ENCODE results near the gene ASIC2. TPM values are rescaled to one million over a fixed set of nuclear protein-coding genes. Genes with fewer than 3 reads are reported as not detected.
A peak's percentile ranks its signal among the peaks of the same experiment; 100 is the strongest.

ASIC2 gene
- total RNA-seq, 1 donor from 2014 or later: 0.36 TPM

DNA sequence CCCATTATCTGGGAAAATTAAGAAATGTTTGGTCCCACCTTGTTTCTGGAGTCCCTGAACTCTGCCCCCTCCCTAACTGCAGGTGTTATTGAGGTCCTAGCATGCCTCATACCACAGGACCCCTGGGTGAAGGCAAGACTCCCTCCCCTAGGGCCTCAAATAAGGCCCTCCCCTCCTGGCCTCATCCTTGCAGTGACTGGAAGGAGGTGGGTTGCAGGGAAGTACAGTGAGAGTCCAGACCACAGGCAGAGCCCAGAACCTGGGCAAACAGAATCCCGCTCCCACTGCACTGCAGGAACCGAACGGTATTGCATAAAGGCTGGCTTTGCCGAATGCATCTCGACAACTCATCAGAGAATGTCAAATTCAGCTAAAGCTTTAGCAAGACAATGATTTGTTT is 126.6 kb downstream of the ASIC2 start:
- Histone ChIP-seq H3K4me2 (ENCODE audit: low read length) (no peak overlapping the region), H3K27ac (ENCODE audit: low read depth, low read length) (no peak overlapping the region), H3K36me3 (ENCODE audit: insufficient read depth, low read length) (no peaks in the 10 kb centered on the region), H3K9me3 (ENCODE audit: insufficient read depth, low read depth, low read length) (no peaks in the 10 kb centered on the region), H3K4me1 (ENCODE audit: insufficient read depth, low read length) (peaks cover 10% of the 10 kb centered on the region), H3K27me3 (ENCODE audit: insufficient read depth, low read length) (no peaks in the 10 kb centered on the region), H3K4me3 (ENCODE audit: insufficient read depth, low read depth, low read length) (no peak overlapping the region), H3K79me2 (ENCODE audit: insufficient read depth, low read length) (no peaks in the 10 kb centered on the region), H4K20me1 (ENCODE audit: insufficient read depth, low read length) (no peaks in the 10 kb centered on the region), H3K9ac (ENCODE audit: low read length) (no peak overlapping the region), H2AFZ (ENCODE audit: low read depth, low read length) (no peak overlapping the region)
- Mint-ChIP-seq H3K27me3 (ENCODE audit: low read depth, unreplicated experiment) (peaks cover 61% of the 10 kb centered on the region), H3K36me3 (ENCODE audit: low read depth, unreplicated experiment) (no peaks in the 10 kb centered on the region), H3K27ac (ENCODE audit: unreplicated experiment) (no peak overlapping the region), H3K4me3 (ENCODE audit: unreplicated experiment) (no peak overlapping the region), H3K9me3 (ENCODE audit: unreplicated experiment) (no peaks in the 10 kb centered on the region), H3K4me1 (ENCODE audit: low read depth, unreplicated experiment) (peaks cover 6% of the 10 kb centered on the region)
- no peak for DNase-seq (ENCODE audit: low read depth)
- FAIRE-seq: no peak
- TF ChIP-seq EZH2 (IDR thresholded peaks at IDR 0.05; ENCODE audit: insufficient read depth, low read length): no peak
- TF ChIP-seq, protein P1, sequence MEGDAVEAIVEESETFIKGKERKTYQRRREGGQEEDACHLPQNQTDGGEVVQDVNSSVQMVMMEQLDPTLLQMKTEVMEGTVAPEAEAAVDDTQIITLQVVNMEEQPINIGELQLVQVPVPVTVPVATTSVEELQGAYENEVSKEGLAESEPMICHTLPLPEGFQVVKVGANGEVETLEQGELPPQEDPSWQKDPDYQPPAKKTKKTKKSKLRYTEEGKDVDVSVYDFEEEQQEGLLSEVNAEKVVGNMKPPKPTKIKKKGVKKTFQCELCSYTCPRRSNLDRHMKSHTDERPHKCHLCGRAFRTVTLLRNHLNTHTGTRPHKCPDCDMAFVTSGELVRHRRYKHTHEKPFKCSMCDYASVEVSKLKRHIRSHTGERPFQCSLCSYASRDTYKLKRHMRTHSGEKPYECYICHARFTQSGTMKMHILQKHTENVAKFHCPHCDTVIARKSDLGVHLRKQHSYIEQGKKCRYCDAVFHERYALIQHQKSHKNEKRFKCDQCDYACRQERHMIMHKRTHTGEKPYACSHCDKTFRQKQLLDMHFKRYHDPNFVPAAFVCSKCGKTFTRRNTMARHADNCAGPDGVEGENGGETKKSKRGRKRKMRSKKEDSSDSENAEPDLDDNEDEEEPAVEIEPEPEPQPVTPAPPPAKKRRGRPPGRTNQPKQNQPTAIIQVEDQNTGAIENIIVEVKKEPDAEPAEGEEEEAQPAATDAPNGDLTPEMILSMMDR (IDR thresholded peaks at IDR 0.05; ENCODE audit: insufficient read depth, low read depth, low read length): no peak

DNA sequence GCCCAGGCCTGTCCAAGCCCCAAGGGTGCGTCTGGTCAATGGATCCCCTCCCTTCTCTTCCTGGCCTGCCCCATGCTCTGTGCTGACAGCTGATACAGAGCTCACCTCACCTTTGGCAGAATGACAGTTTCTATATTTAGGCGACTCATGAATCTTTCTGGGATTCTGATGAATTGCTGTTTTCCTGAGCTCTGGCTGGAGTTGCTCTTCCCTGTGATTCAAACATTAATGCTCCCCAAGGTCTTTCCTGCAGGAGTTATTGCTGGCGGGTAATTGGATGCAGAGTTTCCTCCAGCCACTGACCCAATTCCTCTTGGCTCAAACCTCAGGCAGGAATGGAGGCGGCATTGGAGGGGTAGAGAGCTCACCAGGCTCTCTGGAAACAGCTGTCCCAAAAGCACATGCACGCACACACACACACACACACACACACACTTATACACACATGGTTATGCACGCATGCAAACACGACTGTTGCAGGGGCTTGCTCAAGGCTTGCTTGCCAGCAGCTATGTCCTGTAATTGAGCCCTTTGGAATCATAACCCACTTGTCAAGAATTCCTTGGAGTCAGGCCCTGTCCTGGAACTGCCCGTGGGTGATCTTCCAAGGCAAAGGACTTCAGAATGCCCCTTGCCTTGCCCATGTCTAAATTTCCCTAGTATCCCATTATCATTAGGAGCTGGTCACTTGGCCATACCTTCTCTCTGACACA is 128.8 kb downstream of the ASIC2 start:
- Mint-ChIP-seq H3K4me1 (ENCODE audit: low read depth, unreplicated experiment) (no peaks in the 10 kb centered on the region), H3K36me3 (ENCODE audit: low read depth, unreplicated experiment) (no peaks in the 10 kb centered on the region), H3K27me3 (ENCODE audit: low read depth, unreplicated experiment) (peaks cover 60% of the 10 kb centered on the region), H3K27ac (ENCODE audit: unreplicated experiment) (no peak overlapping the region), H3K4me3 (ENCODE audit: unreplicated experiment) (no peak overlapping the region), H3K9me3 (ENCODE audit: unreplicated experiment) (no peaks in the 10 kb centered on the region)
- Histone ChIP-seq H3K4me1 (ENCODE audit: insufficient read depth, low read length) (peaks cover under 1% of the 10 kb centered on the region), H3K27me3 (ENCODE audit: insufficient read depth, low read length) (no peaks in the 10 kb centered on the region), H3K27ac (ENCODE audit: low read depth, low read length) (no peak overlapping the region), H3K79me2 (ENCODE audit: insufficient read depth, low read length) (no peaks in the 10 kb centered on the region), H4K20me1 (ENCODE audit: insufficient read depth, low read length) (no peaks in the 10 kb centered on the region), H3K4me3 (ENCODE audit: insufficient read depth, low read depth, low read length) (no peak overlapping the region), H2AFZ (ENCODE audit: low read depth, low read length) (no peak overlapping the region), H3K9me3 (ENCODE audit: insufficient read depth, low read depth, low read length) (no peaks in the 10 kb centered on the region), H3K4me2 (ENCODE audit: low read length) (no peak overlapping the region), H3K9ac (ENCODE audit: low read length) (no peak overlapping the region), H3K36me3 (ENCODE audit: insufficient read depth, low read length) (no peaks in the 10 kb centered on the region)
- DNase-seq (ENCODE audit: low read depth) (peak; percentile 81), FAIRE-seq (no peak)
- TF ChIP-seq, protein P1 (IDR thresholded peaks at IDR 0.05; ENCODE audit: insufficient read depth, low read depth, low read length): no peak
- no peak for TF ChIP-seq EZH2 (IDR thresholded peaks at IDR 0.05; ENCODE audit: insufficient read depth, low read length)

DNA sequence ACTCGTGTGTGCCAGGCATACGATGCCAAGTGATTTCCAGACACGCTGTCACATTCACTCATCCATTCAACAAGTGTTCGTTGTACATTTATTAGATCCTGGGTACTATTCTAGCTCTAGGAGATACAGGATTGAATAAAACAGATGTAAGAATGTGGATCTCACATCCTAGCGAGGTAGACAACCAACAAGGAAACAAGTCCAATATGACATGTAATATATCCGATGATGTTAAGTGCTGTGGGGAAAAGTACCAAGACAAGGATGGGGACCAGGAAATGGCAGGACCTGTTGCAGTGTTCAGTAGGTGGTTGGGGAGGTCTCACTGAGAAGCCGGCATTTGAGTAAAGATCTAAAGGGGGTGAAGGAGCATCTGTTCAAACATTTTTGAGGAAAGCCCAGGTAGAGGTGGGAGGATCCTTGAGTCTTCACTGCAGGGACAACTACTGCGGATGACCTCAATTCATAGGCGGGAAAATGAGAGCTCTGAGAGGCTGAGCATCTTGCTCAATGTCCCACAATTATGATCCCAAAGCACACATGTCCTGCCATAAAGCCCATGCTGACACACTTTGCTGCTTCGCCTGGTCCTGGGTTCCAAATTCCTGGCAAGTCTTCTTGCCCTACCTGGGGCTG is 129.4 kb downstream of the ASIC2 start:
- H3K4me3 ChIP-seq (ENCODE audit: insufficient read depth, low read depth, low read length): no peak overlapping the region
- H4K20me1 ChIP-seq (ENCODE audit: insufficient read depth, low read length): no peaks in the 10 kb centered on the region
- no peaks in the 10 kb centered on the region for H3K27me3 ChIP-seq (ENCODE audit: insufficient read depth, low read length)
- no peak overlapping the region for H3K9ac ChIP-seq (ENCODE audit: low read length)
- Mint-ChIP-seq H3K36me3 (ENCODE audit: low read depth, unreplicated experiment) (no peaks in the 10 kb centered on the region), H3K9me3 (ENCODE audit: unreplicated experiment) (no peaks in the 10 kb centered on the region), H3K4me1 (ENCODE audit: low read depth, unreplicated experiment) (no peaks in the 10 kb centered on the region), H3K27ac (ENCODE audit: unreplicated experiment) (no peak overlapping the region), H3K4me3 (ENCODE audit: unreplicated experiment) (no peak overlapping the region), H3K27me3 (ENCODE audit: low read depth, unreplicated experiment) (peaks cover 60% of the 10 kb centered on the region)
- no peaks in the 10 kb centered on the region for H3K36me3 ChIP-seq (ENCODE audit: insufficient read depth, low read length)
- H3K4me2 ChIP-seq (ENCODE audit: low read length): no peak overlapping the region
- no peak overlapping the region for H3K27ac ChIP-seq (ENCODE audit: low read depth, low read length)
- H2AFZ ChIP-seq (ENCODE audit: low read depth, low read length): no peak overlapping the region
- no peaks in the 10 kb centered on the region for H3K9me3 ChIP-seq (ENCODE audit: insufficient read depth, low read depth, low read length)
- DNase-seq (ENCODE audit: low read depth) (no peak), FAIRE-seq (no peak)
- no peaks in the 10 kb centered on the region for H3K79me2 ChIP-seq (ENCODE audit: insufficient read depth, low read length)
- no peak for TF ChIP-seq EZH2 (IDR thresholded peaks at IDR 0.05; ENCODE audit: insufficient read depth, low read length)
- TF ChIP-seq, protein P1 (IDR thresholded peaks at IDR 0.05; ENCODE audit: insufficient read depth, low read depth, low read length): no peak
- H3K4me1 ChIP-seq (ENCODE audit: insufficient read depth, low read length): no peaks in the 10 kb centered on the region

Measured in astrocyte (in vitro differentiated cells and primary cell).